ENCODE measurements around the gene HSD17B8.

DNA sequence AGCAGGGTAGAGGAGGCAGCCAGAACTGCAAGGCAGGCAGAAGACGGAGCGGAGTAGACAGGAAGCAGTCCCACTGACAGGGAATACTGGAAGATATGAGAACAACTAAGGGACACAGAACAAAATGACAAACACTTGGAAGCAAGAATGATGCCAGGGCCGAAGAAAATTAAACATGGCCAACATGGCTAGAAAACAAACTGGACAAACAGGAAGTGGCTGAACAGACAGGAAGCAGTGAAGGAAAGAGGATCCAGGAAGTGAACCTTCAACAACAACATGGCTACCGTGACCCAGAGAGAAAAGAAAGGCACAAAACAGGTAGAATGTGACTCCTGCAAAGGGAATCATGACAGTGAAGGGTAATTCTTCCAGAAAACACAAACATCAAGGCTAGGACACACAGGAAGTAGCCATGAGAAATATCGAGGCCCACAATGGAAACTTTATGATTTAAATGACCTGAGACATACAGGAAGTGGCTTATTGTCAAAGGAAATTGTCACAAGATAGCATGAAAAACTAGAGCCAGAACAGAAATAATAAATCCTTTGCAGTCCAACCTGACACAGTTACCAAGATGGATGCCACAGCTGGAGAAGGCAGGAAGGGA, 21.3 kb upstream of the HSD17B8 start:
- TF ChIP-seq POLR2A (IDR thresholded peaks at IDR 0.05; ENCODE audit: low read depth, low read length) (no peak), CEBPB (IDR thresholded peaks at IDR 0.05; ENCODE audit: borderline replicate concordance in 1 of 2, low read depth in 2 of 2, low read length in 2 of 2) (no peak), RELA (IDR thresholded peaks at IDR 0.05; ENCODE audit: borderline replicate concordance, partially characterized antibody) (no peak), HCFC1 (IDR thresholded peaks at IDR 0.05; ENCODE audit: low read length) (no peak), RBBP5 (conservative IDR thresholded peaks at IDR 0.05) (no peak), MXI1 (IDR thresholded peaks at IDR 0.05; ENCODE audit: low read depth, low read length) (no peak), CBFB (IDR thresholded peaks at IDR 0.05; ENCODE audit: low read depth) (no peak), GABPA (IDR thresholded peaks at IDR 0.05; ENCODE audit: low read depth) (peak; percentile 74), EZH2 (IDR thresholded peaks at IDR 0.05; ENCODE audit: borderline replicate concordance, control insufficient read depth, low read depth, low read length) (no peak), MTA3 (IDR thresholded peaks at IDR 0.05; ENCODE audit: borderline replicate concordance, low read length) (no peak)
- TF ChIP-seq, protein P1, sequence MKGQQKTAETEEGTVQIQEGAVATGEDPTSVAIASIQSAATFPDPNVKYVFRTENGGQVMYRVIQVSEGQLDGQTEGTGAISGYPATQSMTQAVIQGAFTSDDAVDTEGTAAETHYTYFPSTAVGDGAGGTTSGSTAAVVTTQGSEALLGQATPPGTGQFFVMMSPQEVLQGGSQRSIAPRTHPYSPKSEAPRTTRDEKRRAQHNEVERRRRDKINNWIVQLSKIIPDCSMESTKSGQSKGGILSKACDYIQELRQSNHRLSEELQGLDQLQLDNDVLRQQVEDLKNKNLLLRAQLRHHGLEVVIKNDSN (IDR thresholded peaks at IDR 0.05; ENCODE audit: borderline replicate concordance, extremely low read length, insufficient read depth, low read depth, low read length) = no peak
- TF ChIP-seq, protein P2, sequence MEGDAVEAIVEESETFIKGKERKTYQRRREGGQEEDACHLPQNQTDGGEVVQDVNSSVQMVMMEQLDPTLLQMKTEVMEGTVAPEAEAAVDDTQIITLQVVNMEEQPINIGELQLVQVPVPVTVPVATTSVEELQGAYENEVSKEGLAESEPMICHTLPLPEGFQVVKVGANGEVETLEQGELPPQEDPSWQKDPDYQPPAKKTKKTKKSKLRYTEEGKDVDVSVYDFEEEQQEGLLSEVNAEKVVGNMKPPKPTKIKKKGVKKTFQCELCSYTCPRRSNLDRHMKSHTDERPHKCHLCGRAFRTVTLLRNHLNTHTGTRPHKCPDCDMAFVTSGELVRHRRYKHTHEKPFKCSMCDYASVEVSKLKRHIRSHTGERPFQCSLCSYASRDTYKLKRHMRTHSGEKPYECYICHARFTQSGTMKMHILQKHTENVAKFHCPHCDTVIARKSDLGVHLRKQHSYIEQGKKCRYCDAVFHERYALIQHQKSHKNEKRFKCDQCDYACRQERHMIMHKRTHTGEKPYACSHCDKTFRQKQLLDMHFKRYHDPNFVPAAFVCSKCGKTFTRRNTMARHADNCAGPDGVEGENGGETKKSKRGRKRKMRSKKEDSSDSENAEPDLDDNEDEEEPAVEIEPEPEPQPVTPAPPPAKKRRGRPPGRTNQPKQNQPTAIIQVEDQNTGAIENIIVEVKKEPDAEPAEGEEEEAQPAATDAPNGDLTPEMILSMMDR (IDR thresholded peaks at IDR 0.05 in 2 of 3, conservative IDR thresholded peaks at IDR 0.05 in 1 of 3; ENCODE audit: control insufficient read depth in 2 of 3, extremely low read depth in 1 of 3, insufficient read depth in 1 of 3, low read depth in 3 of 3, low read length in 3 of 3) = no peak
- TF ChIP-seq, protein P3, sequence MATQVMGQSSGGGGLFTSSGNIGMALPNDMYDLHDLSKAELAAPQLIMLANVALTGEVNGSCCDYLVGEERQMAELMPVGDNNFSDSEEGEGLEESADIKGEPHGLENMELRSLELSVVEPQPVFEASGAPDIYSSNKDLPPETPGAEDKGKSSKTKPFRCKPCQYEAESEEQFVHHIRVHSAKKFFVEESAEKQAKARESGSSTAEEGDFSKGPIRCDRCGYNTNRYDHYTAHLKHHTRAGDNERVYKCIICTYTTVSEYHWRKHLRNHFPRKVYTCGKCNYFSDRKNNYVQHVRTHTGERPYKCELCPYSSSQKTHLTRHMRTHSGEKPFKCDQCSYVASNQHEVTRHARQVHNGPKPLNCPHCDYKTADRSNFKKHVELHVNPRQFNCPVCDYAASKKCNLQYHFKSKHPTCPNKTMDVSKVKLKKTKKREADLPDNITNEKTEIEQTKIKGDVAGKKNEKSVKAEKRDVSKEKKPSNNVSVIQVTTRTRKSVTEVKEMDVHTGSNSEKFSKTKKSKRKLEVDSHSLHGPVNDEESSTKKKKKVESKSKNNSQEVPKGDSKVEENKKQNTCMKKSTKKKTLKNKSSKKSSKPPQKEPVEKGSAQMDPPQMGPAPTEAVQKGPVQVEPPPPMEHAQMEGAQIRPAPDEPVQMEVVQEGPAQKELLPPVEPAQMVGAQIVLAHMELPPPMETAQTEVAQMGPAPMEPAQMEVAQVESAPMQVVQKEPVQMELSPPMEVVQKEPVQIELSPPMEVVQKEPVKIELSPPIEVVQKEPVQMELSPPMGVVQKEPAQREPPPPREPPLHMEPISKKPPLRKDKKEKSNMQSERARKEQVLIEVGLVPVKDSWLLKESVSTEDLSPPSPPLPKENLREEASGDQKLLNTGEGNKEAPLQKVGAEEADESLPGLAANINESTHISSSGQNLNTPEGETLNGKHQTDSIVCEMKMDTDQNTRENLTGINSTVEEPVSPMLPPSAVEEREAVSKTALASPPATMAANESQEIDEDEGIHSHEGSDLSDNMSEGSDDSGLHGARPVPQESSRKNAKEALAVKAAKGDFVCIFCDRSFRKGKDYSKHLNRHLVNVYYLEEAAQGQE (IDR thresholded peaks at IDR 0.05; ENCODE audit: low read depth, low read length) = no peak
